GM12864 (cell line): ENCODE results near the gene KDM4F.
A peak's percentile ranks its signal among the peaks of the same experiment; 100 is the strongest.

ENCODE experiments used
- DNase-seq: peaks from one replicate; pipeline ENCODE4 v3.0.0-alpha.2; 2011; ENCODE audit warnings: low read depth
- H3K4me3 ChIP-seq: 2 replicates; pipeline ENCODE4 v1.5.1; 2011; ENCODE audit warnings: mild to moderate bottlenecking, low read depth, low read length, control low read depth
- CTCF ChIP-seq: IDR thresholded peaks from 2 replicates; pipeline ENCODE4 v1.5.1; 2011; ENCODE audit warnings: low read depth, mild to moderate bottlenecking, moderate library complexity, low read length, control low read depth, inconsistent platforms; ENCODE audit errors: missing control alignments

The KDM4F gene

GRCh38 chr11:95084509-95084908, 35.3 kb downstream of the KDM4F start:
- no peak overlapping the region for H3K4me3 ChIP-seq
- no peak for DNase-seq
- TF ChIP-seq CTCF = no peak

GRCh38 chr11:95085117-95085816, 36.0 kb downstream of the KDM4F start:
- no peak overlapping the region for H3K4me3 ChIP-seq
- TF ChIP-seq CTCF = no peak
- DNase-seq = no peak

- DNase-seq = no peak
- TF ChIP-seq CTCF = no peak
These were observed 36.9 kb downstream of the KDM4F start for GRCh38 chr11:95086151-95086550.

GRCh38 chr11:95086836-95087570, 37.8 kb downstream of the KDM4F start:
- DNase-seq = no peak
- no peak for TF ChIP-seq CTCF

More at GRCh38 chr11:95086151-95086550, 36.9 kb downstream of the KDM4F start:
- no peak overlapping the region for H3K4me3 ChIP-seq

GRCh38 chr11:95088946-95089619, 39.9 kb downstream of the KDM4F start:
- TF ChIP-seq CTCF = no peak
- DNase-seq = no peak
- H3K4me3 ChIP-seq = peak overlapping the region; percentile 93

More at GRCh38 chr11:95086836-95087570, 37.8 kb downstream of the KDM4F start:
- H3K4me3 ChIP-seq = no peak overlapping the region

GRCh38 chr11:95089620-95090542, 40.7 kb downstream of the KDM4F start, which contains the start of gene ENDOD1:
ENDOD1 (plus strand) TSS chr11:95089846; CDS start chr11:95089928, 82 bp downstream.
- DNase-seq = no peak
- TF ChIP-seq CTCF = no peak

More at GRCh38 chr11:95089620-95090542, 40.7 kb downstream of the KDM4F start, which contains the start of gene ENDOD1:
- peak within 1 kb of the TSS; percentile 93 for H3K4me3 ChIP-seq
